Measurements from ENCODE around the gene CCDC150.
"Not testable (repeated sequence)": the region's sequence is repeated elsewhere in the genome, so short reads cannot be mapped to it uniquely, and the experiment has no call there.

CCDC150 gene

DNA sequence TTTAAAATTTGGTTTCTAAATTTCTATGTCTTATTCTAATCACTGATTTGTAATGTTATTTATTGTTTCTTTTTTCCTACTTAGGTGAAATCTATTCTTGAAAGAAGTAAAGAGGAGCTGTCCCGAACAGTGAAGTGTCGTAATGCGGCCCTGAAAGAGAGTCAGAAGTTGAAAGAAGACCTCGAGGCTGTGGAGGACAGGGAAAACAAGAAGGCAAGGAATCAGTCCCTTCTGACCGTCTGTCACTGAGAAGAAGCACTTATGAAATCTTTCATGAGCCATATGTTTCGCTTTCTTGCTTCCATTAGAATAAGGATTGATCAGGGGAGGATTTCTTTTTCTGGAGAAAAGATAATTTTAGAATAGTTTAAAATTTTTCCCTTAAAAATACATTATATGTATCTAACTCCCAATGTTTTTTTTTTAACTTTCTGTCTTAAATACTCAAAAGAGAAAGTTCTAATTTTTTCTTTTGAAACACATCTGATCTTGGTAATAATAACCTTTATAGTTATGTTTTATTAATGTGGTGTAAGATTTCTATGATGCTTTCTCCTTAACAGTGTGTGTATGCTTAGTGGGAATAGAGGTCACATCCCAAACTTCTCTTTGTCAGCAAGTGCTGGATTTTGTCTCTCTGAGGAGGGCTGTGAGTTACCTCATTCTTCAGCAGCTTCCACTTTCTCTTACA, 79.0 kb downstream of the CCDC150 start:
- DNase-seq, result no peak

DNA sequence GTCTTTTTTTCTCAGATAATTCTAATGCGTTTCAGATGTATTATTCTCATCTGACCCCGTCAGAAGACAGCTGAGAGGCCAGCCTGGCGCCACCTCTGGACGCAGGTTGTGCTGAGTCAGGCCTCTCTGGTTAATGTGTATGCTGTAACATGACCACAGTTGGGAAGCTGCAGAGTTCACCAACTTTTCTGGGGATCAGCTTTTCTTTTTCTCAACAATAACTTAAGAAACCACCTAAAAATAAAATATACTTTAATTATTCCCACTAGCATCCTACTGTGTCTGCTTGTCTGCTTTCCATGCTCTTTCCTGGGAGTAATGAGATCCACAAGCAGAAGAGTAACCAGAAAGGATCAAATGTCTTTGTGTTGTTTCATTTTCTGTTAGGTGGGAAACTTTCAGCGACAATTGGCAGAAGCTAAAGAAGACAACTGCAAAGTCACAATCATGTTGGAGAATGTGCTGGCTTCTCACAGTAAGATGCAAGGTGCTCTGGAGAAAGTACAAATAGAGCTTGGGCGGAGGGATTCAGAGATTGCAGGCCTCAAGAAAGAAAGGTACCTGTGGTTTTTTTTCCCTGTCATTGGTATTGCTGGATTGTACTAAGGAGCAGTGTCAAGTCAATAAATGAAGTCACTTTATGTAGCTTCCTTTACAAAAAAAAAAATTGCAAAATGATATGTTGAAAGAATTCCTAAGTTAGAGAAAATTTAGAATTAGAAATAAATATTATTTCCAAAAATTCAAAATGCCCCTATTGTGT, 79.8 kb downstream of the CCDC150 start:
- DNase-seq, result no peak

DNA sequence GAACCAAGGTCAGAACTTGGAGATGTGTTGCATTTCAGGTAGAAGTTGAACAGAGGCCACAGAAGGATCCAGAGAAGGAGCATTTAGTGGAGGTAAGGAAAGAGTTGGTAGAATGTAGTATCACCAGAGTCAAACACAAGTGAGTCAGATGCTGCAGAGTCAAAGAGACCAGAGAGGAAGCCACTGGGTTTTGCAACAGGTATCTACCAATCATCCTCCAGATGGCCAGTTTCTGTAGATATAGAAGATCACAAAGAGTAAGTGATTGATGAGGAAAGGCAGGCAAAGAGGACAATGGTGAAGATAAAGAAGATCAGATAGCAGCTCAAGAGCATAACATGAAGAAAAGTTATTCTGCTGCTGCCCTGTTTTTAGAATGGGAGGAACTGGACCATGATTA, 84.1 kb downstream of the CCDC150 start:
- DNase-seq, result no peak

DNA sequence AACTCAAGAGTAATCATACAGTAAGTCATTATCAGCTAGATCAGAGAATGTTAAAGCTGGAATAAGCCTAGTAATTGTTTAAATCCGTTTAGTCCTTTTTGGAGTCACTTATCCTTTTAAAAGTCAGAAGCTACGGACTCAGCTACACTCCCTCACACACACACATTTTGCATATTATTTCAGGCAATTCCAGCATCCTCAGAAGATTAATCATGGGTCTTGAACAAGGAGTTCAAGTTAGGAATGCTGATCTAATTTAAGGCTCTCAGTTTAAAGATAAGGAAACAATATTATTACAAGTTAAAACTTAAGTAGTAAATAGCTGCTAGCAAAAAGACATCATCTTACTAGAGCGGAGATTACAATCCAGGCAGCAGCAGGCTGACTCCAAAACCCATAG, 85.7 kb downstream of the CCDC150 start:
- DNase-seq, result no peak

DNA sequence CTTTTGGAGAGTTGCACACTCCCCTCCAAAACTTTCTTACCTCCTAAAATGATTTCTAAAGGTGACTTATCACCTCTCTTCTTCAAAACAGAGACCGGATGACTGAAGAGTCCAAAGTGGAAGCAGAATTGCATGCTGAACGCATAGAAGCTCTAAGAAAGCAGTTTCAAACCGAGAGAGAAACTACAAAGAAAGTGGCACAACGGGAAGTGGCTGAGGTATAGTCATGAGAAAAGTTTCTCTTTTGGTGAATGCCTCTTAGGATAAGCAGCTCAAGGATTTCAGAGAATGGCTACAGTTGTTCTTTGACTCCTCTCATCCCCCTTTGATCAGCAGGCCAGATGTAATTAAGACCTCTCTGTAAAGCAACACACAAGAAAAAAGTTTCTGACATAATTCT, 86.4 kb downstream of the CCDC150 start:
- DNase-seq, result no peak

DNA sequence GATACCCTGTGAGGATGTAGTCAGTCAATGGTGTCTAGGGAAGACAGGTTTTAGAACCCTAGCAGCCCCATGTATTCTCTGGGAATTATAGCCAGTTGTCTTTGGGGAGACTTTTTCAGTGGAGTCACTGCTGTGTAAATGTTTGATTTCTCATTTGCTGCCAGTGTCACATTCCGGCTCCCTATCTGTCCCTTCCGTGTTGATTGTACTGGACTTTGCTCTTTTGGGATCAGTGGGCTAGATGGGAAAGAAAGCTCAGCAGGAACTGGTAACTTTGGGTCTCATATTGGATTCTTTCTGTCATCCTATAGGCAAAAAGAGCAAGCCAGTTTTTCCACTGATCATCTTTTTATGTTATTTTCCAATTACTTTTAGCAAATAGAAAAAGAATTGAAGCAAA, 89.9 kb downstream of the CCDC150 start:
- DNase-seq, result no peak

DNA sequence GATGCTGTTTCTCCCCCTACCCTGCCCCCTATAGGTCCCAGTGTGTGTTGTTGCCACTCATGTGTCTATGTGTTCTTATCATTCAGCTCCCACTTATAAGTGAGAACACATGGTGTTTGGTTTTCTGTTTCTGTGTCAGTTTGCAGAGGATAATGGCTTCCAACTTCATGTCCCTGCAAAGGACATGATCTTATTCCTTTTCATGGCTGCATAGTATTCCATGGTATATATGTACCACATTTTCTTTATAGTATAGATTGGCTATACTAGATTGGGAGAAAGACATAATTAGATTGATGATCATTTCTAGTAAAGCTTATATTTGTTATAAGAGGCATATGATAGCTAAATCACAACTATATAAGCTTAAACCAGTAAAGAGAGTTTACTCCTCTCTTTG, 97.1 kb downstream of the CCDC150 start:
- not testable (repeated sequence) for DNase-seq

DNA sequence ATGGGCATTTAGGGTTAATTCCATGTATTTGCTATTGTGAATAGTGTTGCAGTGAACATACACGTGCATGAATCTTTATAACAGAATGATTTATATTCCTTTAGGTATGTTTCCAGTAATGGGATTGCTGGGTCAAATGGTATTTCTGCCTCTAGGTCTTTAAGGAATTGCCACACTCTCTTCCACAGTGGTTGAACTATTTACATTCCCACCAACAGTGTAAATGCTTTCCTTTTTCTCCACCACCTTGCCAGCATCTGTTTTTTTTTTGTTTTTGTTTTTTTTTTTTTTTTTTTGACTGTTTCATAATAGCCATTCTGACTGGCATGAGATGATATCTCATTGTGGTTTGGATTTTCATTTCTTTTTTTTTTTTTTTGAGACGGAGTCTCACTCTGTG, 97.5 kb downstream of the CCDC150 start:
- DNase-seq, result no peak

DNA sequence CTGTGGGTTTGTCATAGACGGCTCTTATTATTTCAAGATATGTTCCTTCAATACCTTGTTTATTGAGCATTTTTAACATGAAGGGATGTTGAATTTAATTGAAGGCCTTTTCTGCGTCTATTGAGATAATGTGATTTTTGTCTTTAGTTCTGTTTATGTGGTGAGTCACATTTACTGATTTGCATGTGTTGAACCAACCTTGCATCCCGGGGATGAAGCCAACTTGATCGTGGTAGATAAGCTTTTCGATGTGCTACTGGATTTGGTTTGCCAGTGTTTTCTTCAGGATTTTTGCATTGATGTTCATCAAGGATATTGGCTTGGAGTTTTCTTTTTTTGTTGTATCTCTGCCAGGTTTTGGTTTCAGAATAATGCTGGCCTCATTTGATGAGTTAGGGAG, 99.5 kb downstream of the CCDC150 start:
- DNase-seq, result no peak

DNA sequence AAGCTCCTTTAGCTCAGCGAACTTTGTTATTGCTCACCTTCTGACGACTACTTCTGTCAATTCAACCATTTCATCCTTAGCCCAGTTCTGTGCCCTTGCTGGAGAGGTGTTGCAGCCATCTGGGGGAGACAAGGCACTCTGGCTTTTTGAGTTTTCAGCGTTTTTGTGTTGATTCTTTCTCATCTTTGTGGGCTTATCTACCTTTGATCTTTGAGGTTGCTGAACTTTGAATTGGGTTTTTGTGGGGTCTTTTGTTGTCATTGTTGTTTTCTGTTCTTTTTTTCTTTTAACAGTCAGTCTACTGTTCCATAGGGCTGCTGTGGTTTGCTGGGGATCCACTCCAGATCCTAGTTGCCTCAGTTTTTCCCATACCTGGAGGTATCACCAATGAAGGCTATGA, 102.7 kb downstream of the CCDC150 start:
- no peak for DNase-seq

DNA sequence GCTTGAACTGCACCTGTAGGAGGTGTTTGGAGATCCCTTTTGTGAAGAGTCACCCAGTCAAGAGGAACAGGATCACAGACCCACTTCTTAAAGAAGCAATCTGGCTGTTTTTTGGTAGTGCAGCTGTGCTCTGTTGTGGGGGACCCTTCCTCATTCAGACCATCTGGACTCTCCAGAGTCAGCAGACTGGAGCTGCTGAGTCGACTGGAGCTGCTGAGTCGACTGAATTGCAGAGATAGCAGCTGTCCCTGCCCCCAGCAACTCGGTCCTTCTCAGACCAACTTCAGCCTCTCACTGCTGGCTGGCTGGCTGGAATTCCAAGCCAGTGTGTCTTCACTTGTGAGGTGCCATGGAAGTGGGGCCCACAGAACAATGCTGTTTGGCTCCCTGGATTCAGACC, 103.2 kb downstream of the CCDC150 start:
- no peak for DNase-seq

DNA sequence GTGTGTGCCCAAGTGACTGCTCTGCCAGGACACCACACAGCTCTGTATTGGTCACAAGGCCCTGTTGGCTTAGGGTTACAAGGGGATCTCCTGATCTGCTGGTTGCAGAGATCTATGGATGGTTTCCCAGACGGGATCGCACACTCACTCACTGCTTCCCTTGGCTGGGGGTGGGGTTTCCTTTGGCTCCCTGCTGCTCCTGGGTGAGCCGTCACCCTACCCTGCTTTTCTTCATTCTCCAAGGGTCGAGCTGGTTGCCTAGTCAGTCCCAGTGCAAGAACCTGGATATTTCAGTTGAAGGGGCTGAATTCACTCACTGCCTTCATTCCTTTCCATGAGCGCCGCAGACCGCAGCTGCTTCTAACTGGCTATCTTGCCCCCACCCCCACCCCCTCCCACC, 103.7 kb downstream of the CCDC150 start:
- no peak for DNase-seq

DNA sequence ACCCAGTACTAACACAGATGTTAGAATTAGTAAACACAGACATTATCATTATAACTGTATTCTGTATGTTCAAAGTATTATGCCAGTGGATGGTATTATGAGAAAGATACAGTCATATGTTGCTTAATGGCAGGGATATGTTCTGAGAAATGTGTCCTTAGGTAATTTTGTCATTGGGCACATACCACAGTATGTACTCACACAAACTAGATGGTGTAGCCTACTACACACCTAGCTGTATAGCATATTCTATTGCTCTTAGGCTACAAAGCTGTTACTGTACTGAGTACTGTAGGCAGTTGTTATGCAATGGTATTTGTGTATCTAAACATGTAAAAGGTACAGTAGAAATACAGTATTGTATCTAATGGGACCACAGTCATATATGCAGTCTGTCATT, 106.2 kb downstream of the CCDC150 start:
- DNase-seq, result no peak

DNA sequence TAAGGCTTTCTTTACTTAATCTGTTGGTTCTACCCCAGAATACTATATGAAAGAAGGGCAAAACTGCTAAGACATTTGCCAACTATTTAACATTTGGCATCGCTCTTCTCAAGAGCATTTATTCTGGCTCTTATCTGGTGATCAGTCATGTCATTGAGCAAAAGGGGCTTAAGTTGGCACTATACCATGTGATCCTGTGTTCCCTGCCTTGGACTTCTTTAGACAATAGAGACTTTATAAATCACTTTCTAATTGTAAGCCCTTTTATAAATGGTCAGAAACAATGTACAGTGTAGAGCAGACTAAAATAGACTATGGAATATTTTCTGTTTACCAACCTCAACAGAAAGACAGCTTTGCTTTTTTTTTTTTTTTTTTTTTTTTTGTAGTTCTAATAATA, 107.9 kb downstream of the CCDC150 start:
- DNase-seq, result no peak

DNA sequence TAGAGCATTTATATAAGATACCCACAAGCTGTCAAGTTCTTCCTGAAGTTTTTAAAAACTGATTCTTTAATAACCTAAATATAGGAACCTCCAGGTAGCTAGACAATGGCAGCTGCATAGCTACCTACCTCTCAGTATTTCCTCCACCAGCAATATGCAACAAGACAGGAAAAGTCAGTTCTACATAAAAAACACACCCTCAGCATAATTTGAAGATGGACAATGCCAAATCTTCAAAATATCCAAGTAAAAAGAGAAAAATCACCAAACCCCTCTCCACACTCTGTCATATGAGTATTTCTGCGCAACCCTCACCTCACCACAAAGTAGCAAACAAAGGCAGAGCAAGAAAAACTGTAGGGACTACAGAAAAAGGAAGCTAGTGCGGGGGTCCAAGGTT, 108.6 kb downstream of the CCDC150 start:
- DNase-seq, result no peak

DNA sequence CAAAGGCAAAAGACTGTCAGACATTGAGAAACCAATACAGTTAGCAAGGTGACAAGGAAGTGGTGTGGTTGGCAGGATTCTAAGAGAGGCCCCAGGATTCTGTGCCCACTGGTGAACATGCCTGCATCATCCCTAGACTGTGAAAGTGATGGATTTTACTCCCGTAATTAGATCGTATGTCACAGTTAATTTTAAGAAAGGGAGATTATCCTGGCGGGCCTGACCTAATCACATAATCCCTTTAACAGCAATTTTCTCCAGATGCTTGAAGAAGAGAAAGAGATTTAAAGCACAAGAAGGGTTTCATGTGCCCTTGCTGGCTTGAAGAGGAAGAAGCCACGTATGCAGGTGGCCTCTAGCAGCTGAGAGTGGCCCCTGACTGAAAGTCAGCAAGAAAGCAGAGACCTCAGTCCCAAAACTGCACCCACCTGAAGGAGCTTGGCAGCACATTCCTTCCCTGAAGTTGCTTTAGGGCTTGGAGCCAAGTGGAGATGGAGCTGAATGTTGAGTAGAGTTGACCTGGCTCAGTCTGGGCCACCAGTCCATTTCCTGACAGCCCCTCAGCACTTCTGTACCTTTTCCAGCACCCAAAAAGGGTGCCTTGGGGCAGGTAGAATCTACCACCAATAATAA, 110.9 kb downstream of the CCDC150 start:
- no peak for DNase-seq

DNA sequence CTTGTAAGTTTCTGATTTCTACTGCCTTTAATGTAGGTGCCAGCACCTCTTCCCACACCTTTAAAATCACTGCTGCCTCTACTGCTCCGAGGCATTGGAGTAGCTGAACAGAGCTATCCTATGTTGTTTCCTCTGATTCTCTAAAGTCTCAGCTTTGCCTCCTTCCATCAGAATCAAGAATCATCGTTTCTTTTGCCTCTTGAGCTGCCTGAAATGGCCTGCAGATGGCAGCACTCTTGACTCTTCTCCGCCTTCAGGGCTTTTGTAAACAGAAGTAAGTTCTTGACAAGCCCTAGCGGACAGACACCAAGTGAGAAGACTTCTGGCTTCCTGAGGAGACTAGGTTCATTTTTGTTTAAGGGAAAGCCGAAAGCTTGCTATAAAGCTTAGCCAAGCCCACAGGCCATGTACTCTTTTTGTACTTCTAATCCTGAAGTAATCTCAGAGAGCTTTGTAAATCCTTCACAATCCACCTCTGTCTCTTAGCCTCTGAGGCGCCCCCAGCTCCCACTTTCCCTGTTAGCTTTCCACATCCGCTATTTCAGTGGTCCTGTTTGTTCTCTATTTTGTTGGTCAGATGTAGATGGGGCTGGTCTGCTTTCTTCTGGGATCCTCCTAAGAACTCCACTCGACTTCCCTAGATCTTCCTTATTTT, 111.6 kb downstream of the CCDC150 start:
- no peak for DNase-seq

DNA sequence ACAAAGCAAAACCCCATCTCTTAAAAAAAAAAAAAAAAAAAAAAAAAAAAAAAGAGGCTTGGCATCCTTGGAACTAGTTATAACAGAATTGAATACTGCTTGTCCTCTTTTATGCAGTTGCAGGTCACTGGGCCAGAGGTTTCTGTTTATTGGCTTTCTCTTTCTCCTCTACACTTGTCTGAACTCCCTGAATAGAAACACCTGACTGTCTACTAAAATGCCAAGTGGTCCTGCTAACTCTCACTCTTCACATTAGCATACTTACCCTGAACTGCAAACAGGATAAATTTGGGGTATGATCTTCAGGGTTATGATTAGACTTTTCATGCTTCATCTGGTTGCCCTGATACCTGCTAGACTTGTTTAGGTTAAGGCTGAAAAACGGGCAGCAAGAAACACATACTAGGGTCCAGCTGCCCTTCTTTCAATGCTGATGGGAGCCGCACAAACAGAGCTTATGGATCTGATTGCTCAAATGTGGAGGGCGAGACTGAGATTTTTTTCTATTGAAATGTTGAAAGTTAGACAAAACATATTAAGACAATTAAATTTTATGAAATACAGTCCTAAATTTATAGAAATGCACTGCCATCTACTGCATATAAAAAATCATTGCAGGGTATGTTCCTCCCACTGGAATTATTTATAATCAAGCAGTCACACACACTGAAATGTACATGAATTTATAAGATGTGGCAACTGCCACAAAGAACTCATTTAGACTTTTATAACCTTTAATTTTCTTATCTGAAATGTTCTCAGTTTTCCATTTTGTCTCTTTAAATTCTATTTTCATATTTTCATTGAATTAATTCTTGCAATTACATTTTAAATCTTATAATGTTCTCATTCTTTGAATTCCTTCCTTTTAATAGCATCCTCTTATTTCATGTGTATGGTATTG, 119.2 kb downstream of the CCDC150 start:
- DNase-seq, result no peak

DNA sequence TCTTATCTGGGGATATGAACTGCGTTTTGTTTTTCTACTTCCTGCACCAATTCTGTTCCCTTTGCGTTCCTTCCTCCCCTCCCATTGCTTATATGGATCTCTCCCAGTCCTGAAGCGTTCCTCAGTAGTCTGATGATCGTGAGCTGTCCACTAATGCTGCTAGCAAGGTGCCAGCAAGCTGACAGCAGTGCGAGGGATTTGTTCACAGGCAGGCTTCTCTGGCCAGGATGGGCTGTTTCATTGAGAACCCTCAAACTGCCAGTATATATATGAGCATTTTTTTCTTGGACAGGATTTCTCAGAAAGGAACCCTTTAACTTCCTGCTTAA, 119.8 kb downstream of the CCDC150 start:
- DNase-seq, result no peak

DNA sequence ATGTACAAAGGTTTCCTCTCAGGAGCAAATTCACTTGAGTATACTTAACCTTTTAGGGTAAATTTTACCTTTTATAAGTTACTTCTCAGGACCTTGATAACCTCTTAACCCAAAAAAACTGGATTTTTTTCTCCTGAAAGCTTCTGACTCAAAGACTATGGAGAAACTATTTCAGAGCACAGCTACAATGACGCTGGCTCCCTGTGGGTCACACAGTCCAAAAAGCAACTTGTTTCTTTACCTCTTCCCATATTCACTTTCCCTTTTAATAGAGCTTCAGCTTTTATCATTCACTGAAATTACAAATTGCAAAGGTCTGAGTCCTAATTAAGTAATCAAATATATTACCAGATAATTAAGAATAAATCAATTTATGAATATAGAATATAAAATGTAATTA, 127.6 kb downstream of the CCDC150 start:
- no peak for DNase-seq

All from NCI-H2081 treated with DMSO at 0.1 percent for 48 hours (cell line).